Lung (tissue), 12 donors: ENCODE measurements around the gene ACSL5. TPM values are rescaled to one million over a fixed set of nuclear protein-coding genes. Genes with fewer than 3 reads are reported as not detected.

ENCODE experiments used
- ATAC-seq: fragments of 200-7000 bp; cut with Tn5 transposase; one replicate; pipeline ENCODE4 v1.9.1; 2020; ENCODE audit warnings: moderate number of reproducible peaks; ENCODE audit not compliant: insufficient read depth, low FRiP score
- DNase-seq, 3 donors: peaks; one replicate each; pipeline ENCODE4 v3.0.0-alpha.2; 2013 to 2017
- H3K27ac ChIP-seq, 2 donors: one replicate each; pipeline ENCODE4 v1.5.1; 2013; ENCODE audit warnings: mild to moderate bottlenecking in 2 of 2, moderate library complexity in 2 of 2, control low read depth in 1 of 2, inconsistent platforms in 1 of 2, low read depth in 1 of 2, low read length in 1 of 2
- H3K27me3 ChIP-seq, 3 donors: one replicate each; pipeline ENCODE4 v1.5.1; 2013; ENCODE audit warnings: low read length in 2 of 3; ENCODE audit not compliant: control insufficient read depth in 3 of 3, insufficient read depth in 3 of 3
- H3K36me3 ChIP-seq, 4 donors: one replicate each; pipeline ENCODE4 v1.5.1; 2013; ENCODE audit warnings: low read length in 4 of 4, mild to moderate bottlenecking in 1 of 4, moderate library complexity in 1 of 4; ENCODE audit not compliant: control insufficient read depth in 4 of 4, insufficient read depth in 4 of 4
- H3K4me1 ChIP-seq, 5 donors: one replicate each; pipeline ENCODE4 v1.5.1; 2013; ENCODE audit warnings: low read length in 5 of 5, mild to moderate bottlenecking in 2 of 5, moderate library complexity in 1 of 5; ENCODE audit not compliant: control insufficient read depth in 5 of 5, insufficient read depth in 5 of 5
- H3K4me3 ChIP-seq: one replicate; pipeline ENCODE4 v1.5.1; 2013; ENCODE audit warnings: mild to moderate bottlenecking, control low read depth, moderate library complexity
- H3K9ac ChIP-seq, 2 donors: one replicate each; pipeline ENCODE4 v1.5.1; 2013; ENCODE audit warnings: low read length in 2 of 2, control low read depth in 1 of 2; ENCODE audit not compliant: insufficient read depth in 1 of 2
- H3K9me3 ChIP-seq, 4 donors: one replicate each; pipeline ENCODE4 v1.5.1; 2013; ENCODE audit warnings: low read length in 3 of 4, mild to moderate bottlenecking in 1 of 4, moderate library complexity in 1 of 4; ENCODE audit not compliant: control insufficient read depth in 4 of 4, insufficient read depth in 3 of 4
- WGBS, 2 donors: extraction: QIAGEN DNeasy Blood & Tissue Kit; methylation state at CpG; one replicate each; pipeline ENCODE4 v1.1.7; 2013; 5-methylcytosine and 5-hydroxymethylcytosine counted together
- polyA plus RNA-seq, 2 donors: library from polyadenylated mRNA; stranded (reverse); fragments of 200-250 nt; gene quantifications; one replicate each; pipeline ENCODE4 v1.2.1, GENCODE V29; 2013
- total RNA-seq, 2 donors: library from RNA; depleted of rRNA in 1 of 2; stranded (reverse); fragments of >200 nt in 1 of 2; gene quantifications; one replicate each; pipeline ENCODE4 v1.2.1, GENCODE V29; 2014 to 2021
- TF ChIP-seq, protein P1 (sequence below): IDR thresholded peaks from 2 replicates; pipeline ENCODE4 v1.5.1; 2012; ENCODE audit warnings: mild to moderate bottlenecking; ENCODE audit errors: control extremely low read depth, extremely low read depth
- donor health status: control.
- donor health status: control.
- donor health status: Bipolar disorder and iron deficiency.
- donor health status: healthy.
- donor health status: DM: yes; HTN: yes; CAD: no.

The ACSL5 gene
- total and polyA plus RNA-seq, 4 donors, result 46.1 to 71.0 (median 62.3) TPM

DNA sequence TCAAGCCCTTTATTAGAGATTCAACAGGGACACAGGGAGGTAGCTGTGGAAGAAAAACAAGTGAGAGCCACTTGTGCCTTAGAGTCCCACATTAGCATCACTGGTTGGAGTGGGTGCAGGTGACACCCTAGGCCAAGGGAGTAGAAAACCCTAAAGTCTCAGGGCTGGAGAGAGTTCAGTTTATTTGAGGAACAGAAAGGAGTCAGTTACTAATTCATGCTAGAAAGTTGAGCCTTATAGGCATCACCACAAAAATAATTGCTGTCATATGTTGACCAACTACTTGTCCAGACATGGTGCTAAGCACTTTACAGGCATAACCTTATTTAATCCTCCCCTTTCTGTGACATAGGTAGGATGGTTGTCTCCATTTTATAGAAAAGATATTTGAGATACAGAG is 20.9 kb upstream of the ACSL5 start:
- TF ChIP-seq, protein P1, sequence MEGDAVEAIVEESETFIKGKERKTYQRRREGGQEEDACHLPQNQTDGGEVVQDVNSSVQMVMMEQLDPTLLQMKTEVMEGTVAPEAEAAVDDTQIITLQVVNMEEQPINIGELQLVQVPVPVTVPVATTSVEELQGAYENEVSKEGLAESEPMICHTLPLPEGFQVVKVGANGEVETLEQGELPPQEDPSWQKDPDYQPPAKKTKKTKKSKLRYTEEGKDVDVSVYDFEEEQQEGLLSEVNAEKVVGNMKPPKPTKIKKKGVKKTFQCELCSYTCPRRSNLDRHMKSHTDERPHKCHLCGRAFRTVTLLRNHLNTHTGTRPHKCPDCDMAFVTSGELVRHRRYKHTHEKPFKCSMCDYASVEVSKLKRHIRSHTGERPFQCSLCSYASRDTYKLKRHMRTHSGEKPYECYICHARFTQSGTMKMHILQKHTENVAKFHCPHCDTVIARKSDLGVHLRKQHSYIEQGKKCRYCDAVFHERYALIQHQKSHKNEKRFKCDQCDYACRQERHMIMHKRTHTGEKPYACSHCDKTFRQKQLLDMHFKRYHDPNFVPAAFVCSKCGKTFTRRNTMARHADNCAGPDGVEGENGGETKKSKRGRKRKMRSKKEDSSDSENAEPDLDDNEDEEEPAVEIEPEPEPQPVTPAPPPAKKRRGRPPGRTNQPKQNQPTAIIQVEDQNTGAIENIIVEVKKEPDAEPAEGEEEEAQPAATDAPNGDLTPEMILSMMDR, result no peak
- no peak for ATAC-seq
- Histone ChIP-seq H3K36me3 (no peaks in the 10 kb centered on the region), H3K27ac (no peak overlapping the region), H3K4me3 (no peak overlapping the region), H3K4me1 (peaks cover 0 to 3% (median 0%) of the 10 kb centered on the region in 5 donors), H3K27me3 (no peaks in the 10 kb centered on the region), H3K9me3 (no peaks in the 10 kb centered on the region), H3K9ac (no peak overlapping the region)
- no peak for DNase-seq

DNA sequence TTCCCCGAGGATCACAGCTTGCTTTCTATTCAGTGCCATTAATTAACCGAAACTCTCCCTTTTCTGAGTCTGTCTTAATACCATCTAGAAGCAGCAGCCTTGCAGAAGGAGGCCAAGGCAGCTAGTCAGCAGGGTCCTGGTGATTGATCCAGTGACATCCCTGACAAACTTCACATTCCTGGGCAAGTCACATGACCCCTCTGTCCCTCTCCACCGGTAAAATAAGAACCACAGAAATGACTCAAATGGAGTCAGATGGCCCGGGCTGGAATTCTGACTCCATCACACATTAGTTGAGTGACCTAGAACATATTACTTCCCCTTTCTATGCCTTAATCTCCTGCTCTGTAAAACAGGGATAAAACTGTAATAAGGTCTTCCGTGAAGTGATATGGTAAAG is 17.2 kb upstream of the ACSL5 start:
- no peaks in the 10 kb centered on the region for H3K36me3 ChIP-seq
- no peaks in the 10 kb centered on the region for H3K27me3 ChIP-seq
- no peaks in the 10 kb centered on the region for H3K9me3 ChIP-seq
- ATAC-seq (no peak), DNase-seq (no peak)
- no peak overlapping the region for H3K4me3 ChIP-seq
- H3K27ac ChIP-seq, result no peak overlapping the region
- no peak overlapping the region for H3K9ac ChIP-seq
- TF ChIP-seq, protein P1, result no peak
- WGBS, 2 donors, result 80 to 88% methylated on average over 5 of the region's 5 CpGs
- peaks cover 0 to 4% (median 0%) of the 10 kb centered on the region in 5 donors for H3K4me1 ChIP-seq

DNA sequence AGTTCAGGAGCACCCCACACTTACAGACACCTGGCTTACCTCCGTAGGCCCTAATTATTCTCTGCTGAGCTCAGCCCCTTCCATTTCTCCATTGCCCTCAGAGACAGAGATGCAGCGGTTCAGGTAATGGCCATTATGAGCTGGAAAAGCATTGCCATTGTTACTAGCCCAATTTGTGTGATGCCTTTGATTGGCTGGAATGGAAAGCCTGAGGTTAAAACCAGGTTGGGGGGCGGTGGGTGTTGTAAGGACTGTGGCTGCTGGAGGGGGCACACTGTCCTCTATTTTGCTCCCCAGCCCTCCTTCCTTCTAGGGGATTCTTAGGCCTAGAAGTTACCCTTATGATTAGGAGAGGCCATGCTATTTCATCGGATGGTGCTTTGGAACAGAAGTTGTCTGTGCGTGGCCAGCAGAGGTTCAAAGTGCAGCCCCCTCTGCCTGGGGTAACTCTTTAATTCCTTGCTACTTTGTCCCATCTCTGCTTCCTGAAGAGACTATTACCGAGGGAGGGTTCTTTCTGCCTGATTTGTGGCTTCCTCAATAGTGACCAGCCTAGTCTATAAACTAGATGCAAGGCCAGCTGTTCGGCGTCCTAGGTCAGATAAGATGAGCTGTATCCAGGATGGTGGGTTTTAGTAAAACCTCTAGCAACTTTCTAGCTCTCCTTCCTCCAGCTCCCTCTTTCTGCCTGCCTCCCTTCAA is 14.2 kb upstream of the ACSL5 start:
- Histone ChIP-seq H3K4me1 (peaks cover 0 to 15% (median 10%) of the 10 kb centered on the region in 5 donors), H3K27me3 (no peaks in the 10 kb centered on the region), H3K9me3 (peaks cover 0 to 2% (median 0%) of the 10 kb centered on the region in 4 donors), H3K36me3 (no peaks in the 10 kb centered on the region), H3K4me3 (no peak overlapping the region), H3K27ac (peak overlapping the region in 1 of 2 donors; percentile 82), H3K9ac (no peak overlapping the region)
- ATAC-seq (no peak), DNase-seq (no peak)
- TF ChIP-seq, protein P1, result no peak
- WGBS, 2 donors, result 75 to 83% methylated on average over 8 of the region's 8 CpGs
